GM21737 (cell line): ENCODE measurements around the gene ALPI.
"Not testable (repeated sequence)": the region's sequence is repeated elsewhere in the genome, so short reads cannot be mapped to it uniquely, and the experiment has no call there.

Experiments used
- ATAC-seq: cut with Tn5 transposase; IDR thresholded peaks from one replicate; pipeline ENCODE4 v1.9.1; 2021; ENCODE audit warnings: mild to moderate bottlenecking, moderate library complexity; ENCODE audit not compliant: unreplicated experiment

Gene ALPI

GRCh38 chr2:232455426-232456255, at the start of gene ALPI:
Gene ALPI (plus strand): TSS chr2:232456153. CDS start chr2:232456200, 47 bp downstream.
- no peak for ATAC-seq

DNA sequence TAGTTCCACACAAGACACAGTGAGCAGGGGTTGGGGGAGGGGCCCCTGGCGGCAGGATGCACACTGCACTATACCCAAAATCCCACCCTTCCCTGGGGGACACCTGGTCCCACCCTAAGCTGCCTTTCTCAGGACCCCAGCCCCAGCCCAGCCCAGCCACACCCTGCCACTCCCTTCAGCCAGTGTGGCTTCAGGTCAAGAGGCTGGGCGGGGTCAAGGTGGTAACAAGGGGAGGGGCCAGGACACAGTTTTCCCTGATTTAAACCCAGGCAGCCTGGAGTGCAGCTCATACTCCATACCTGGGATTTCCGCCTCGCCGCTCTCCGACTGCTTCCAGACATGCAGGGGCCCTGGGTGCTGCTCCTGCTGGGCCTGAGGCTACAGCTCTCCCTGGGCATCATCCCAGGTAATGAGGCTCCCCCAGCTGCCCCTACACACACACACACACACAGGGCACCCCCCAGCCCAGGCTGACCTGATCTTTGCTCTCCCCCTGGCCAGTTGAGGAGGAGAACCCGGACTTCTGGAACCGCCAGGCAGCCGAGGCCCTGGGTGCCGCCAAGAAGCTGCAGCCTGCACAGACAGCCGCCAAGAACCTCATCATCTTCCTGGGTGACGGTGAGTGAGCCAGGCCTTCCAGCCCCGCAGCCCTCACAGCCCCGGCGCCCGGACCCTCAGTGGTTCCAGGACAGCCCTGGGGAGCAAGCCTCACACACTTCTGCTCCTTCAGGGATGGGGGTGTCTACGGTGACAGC, 49.2 kb upstream of the ALPI start, which contains the start of gene ALPG:
Gene ALPG (plus strand): TSS at position 289 of the 755 bp plus-strand sequence. CDS start 51 bp downstream, at position 340.
- ATAC-seq: no peak

DNA sequence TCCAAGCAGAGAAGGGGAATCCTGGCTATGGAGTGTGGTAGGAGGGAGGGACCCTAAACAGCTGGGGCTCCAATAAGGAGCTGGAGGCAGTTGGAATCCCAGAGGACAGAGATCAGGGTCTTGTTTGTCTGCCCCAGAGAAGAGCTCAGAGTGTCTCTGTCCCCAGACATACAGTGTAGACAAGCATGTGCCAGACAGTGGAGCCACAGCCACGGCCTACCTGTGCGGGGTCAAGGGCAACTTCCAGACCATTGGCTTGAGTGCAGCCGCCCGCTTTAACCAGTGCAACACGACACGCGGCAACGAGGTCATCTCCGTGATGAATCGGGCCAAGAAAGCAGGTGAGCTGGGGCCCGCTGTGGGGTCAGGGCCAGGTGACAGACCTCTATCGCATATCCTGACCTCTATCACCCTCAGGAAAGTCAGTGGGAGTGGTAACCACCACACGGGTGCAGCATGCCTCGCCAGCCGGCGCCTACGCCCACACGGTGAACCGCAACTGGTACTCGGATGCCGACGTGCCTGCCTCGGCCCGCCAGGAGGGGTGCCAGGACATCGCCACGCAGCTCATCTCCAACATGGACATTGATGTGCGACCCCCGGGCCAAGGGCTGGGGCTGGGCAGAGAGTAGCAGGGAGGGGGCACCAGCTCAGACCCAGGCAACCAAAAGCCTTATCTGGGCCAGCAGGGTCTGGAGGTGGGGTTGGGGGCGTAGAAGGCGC, 48.4 kb upstream of the ALPI start:
- ATAC-seq: not testable (repeated sequence)

DNA sequence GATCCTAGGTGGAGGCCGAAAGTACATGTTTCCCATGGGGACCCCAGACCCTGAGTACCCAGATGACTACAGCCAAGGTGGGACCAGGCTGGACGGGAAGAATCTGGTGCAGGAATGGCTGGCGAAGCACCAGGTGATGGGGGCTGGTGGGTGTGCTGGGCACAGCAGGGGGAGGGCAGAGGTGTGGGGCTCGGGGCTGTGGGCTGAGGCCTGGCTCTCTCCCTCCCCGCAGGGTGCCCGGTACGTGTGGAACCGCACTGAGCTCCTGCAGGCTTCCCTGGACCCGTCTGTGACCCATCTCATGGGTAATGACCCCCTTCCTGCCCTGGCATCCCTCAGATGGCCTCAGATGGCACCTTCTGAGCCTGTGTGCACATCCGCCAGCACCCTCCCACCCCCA, 47.7 kb upstream of the ALPI start:
- not testable (repeated sequence) for ATAC-seq

GRCh38 chr2:232409617-232410016, 46.3 kb upstream of the ALPI start:
- ATAC-seq: not testable (repeated sequence)

DNA sequence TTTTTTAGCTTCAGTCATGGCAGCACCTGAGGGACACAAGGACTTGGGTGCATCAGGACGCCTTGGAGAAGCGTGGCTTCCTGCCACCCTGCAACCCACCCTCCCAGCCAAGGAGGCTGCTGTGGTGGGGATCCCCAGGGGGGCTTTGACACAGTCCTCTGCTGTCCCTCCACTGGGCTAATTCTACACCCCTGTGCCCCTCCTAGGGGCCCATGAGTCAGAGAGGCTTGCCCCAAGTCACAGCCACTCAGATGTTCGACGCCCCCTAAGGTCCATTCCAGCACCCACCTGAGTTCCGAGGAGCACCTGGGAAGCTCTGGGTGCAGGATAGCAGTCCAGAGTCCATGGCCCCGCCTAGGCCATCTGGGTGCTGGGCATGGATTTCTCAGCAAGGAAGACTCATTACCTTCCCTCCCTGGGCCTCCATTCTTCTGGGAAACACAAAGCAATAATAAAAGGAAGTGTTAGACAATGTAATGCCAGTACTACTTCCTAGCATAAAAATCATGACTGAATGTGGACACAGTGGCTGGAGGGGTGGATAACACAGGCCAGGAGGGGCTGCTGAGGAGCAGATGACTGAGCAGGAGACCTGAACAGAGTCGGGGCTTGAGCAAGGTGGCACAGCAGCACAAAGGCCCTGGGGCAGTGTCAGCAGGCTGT, 45.6 kb upstream of the ALPI start:
- no peak for ATAC-seq

DNA sequence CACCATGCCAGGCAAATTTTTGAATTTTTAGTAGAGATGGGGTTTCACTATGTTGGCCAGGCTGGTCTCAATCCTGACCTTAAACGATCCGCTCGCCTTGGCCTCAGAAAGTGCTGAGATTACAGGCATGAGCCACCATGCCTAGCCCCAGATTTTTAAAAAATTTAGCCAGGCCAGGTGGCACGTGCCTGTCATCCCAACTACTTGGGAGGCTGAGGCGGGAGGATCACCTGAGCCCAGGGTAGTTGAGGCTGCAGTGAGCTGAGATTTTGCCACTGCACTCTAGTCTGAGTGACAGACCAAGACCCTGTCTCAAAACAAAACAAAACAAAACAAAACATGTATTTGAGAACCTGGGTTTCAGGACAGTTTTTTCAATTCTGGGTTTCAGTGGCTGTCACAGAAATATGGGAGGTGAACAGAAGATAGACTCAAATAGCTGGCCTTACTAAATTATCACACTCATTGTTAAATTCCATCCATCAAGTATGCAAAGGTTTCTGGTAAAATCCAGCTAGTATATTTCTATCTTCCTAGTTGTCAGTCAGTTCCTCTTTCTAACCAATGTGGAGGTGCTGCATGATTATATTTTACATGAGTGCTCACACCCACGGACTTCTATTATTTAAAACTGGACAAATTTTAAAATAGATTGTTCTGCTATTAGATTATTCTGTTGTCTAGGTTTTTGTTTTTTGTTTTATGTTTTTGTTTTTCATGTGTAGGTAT, 43.9 kb upstream of the ALPI start:
- ATAC-seq: no peak

- no peak for ATAC-seq
These were observed 43.0 kb upstream of the ALPI start for GRCh38 chr2:232412986-232413385.

- ATAC-seq: no peak
These were observed 40.7 kb upstream of the ALPI start for GRCh38 chr2:232415138-232415690.

DNA sequence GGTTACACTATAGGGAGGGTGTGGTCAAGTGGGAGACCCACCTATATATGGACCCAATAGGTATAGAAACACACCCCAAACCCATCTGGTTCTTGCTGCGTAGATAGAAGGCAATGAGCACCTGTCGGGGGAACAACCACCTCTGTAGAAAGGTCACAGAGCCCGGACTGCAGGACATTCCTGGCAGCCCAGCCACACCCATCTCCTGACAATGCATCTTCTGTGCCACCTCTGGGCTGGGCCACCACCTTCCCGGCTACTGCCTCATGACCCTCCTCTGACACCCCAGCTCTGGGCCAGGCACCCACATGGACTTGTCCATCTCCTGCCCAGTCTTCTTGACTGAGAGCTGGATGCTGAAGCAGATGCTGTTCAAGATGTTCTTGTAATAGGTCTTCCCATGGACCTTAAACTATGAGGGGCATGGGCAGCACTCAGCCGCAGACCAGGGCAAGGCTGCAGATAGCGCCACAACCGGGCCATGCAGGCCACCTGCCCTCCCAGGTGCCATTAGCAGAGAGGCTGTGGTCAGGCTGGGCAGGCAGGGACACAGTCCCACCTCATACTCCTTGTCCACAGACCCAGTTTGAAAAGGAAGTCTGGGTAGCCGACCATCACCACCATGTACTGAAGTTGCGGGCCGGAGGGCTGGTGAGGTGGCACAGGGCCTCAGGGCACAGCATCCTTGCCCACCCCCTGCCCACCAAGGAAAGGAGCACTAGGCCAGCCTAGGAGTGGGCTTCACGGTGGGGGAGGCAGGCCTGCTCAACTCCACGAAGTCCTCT, 40.0 kb upstream of the ALPI start:
- no peak for ATAC-seq

- no peak for ATAC-seq
These were observed 39.2 kb upstream of the ALPI start for GRCh38 chr2:232416521-232417470.

DNA sequence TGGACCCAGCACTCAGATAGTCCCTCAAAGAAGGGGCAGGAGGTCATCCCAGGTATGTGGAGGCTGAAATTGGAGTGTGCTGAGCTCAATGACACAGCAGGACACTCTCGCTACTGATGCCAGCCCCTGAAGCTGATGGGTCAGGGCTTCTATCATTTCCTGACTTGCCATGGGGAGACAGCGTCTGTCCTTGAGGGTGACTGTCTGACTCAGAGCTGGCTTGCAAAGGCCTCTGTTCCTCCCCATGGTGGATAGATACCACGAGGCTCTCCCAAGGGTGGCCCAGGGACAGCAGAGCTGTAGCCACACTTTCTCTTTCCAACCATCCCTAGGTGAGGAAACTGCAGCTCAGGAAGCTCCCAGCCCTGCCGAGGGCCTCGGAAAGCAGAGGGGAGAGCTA, 38.5 kb upstream of the ALPI start:
- ATAC-seq: no peak

- no peak for ATAC-seq
These were observed 37.9 kb upstream of the ALPI start for GRCh38 chr2:232418056-232418455.

GRCh38 chr2:232418466-232419244, 37.3 kb upstream of the ALPI start:
- ATAC-seq: no peak

GRCh38 chr2:232419245-232420072, 36.5 kb upstream of the ALPI start:
- no peak for ATAC-seq

GRCh38 chr2:232420073-232420454, 35.9 kb upstream of the ALPI start:
- no peak for ATAC-seq
